Measurements from ENCODE around the gene SPRED3.
"Not testable (repeated sequence)": the region's sequence is repeated elsewhere in the genome, so short reads cannot be mapped to it uniquely, and the experiment has no call there.

- TF ChIP-seq CTCF, POLR2A (IDR thresholded peaks at IDR 0.05): not testable (repeated sequence)
Observed at GRCh38 chr19:38411898-38412297, 23.4 kb downstream of the SPRED3 start.

All from adrenal gland (tissue), 5 donors.